Retinal pigment epithelial cell (primary cell): ENCODE results near the gene DCAF17.
A peak's percentile ranks its signal among the peaks of the same experiment; 100 is the strongest.

Experiments
- DNase-seq: peaks from one replicate; pipeline ENCODE4 v3.0.0-alpha.2; 2010; ENCODE audit warnings: low read depth
- H3K4me3 ChIP-seq: 2 replicates; pipeline ENCODE4 v1.5.1; 2011; ENCODE audit warnings: mild to moderate bottlenecking, low read length, control low read depth, moderate library complexity
- TF ChIP-seq, protein P1 (sequence below): conservative IDR thresholded peaks from 2 replicates; pipeline ENCODE4 v1.5.1; 2011; ENCODE audit warnings: low read depth, low read length, control low read depth, inconsistent platforms

DCAF17 gene, protein sequence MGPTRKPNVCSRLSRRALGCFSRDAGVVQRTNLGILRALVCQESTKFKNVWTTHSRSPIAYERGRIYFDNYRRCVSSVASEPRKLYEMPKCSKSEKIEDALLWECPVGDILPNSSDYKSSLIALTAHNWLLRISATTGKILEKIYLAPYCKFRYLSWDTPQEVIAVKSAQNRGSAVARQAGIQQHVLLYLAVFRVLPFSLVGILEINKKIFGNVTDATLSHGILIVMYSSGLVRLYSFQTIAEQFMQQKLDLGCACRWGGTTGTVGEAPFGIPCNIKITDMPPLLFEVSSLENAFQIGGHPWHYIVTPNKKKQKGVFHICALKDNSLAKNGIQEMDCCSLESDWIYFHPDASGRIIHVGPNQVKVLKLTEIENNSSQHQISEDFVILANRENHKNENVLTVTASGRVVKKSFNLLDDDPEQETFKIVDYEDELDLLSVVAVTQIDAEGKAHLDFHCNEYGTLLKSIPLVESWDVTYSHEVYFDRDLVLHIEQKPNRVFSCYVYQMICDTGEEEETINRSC

DNA sequence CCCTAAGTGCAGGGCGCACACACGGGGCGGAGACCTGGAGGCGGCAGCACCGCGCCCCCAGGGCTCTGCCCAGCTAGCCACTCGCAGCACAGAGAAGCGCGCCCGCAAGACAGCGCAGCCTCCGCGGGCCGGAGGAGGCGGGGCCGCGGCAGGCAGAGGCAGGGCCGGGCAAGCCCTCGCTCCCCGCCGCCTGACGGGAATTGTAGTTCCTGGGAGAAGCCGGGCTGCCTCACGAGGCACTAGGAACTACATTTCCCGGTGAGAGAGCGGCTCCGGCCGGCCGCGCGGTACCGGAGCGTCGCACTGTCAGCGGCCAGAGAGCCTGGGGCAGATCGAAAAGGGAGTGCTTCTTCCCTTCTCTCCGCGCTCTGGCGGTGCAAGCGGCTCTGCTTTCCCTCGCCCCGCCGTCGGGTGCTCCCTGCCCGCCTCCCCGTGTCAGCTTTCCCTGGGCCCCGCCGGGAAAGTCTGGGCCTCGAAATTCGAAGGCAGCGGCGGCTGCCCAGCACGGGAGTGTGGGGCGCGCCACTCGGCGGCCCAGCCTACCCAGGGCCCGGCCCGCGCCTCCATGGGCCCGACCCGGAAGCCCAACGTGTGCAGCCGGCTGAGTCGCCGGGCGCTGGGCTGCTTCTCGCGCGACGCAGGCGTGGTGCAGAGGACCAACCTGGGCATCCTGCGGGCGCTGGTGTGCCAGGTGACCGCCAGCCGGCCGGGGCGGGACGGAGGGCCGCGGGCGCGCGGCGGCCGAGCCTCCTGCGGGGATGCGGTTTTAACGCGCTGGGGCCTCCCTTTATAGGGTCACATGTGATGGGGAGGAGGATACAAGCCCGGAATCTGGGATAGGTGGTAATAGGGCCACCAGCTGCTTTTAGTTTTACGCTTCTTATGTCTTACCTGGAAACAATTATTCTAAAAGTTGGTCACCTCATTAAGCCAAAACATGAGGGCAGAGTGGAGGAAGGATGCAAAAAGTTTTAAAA is at the start of gene DCAF17:
TSS of gene DCAF17 (plus strand) at position 214 of the 977 bp plus-strand sequence. CDS start at position 566, 352 bp downstream.
- H3K4me3 ChIP-seq = peak within 1 kb of the TSS; percentile 89
- DNase-seq = peak; percentile 83
- TF ChIP-seq, protein P1, sequence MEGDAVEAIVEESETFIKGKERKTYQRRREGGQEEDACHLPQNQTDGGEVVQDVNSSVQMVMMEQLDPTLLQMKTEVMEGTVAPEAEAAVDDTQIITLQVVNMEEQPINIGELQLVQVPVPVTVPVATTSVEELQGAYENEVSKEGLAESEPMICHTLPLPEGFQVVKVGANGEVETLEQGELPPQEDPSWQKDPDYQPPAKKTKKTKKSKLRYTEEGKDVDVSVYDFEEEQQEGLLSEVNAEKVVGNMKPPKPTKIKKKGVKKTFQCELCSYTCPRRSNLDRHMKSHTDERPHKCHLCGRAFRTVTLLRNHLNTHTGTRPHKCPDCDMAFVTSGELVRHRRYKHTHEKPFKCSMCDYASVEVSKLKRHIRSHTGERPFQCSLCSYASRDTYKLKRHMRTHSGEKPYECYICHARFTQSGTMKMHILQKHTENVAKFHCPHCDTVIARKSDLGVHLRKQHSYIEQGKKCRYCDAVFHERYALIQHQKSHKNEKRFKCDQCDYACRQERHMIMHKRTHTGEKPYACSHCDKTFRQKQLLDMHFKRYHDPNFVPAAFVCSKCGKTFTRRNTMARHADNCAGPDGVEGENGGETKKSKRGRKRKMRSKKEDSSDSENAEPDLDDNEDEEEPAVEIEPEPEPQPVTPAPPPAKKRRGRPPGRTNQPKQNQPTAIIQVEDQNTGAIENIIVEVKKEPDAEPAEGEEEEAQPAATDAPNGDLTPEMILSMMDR = no peak

DNA sequence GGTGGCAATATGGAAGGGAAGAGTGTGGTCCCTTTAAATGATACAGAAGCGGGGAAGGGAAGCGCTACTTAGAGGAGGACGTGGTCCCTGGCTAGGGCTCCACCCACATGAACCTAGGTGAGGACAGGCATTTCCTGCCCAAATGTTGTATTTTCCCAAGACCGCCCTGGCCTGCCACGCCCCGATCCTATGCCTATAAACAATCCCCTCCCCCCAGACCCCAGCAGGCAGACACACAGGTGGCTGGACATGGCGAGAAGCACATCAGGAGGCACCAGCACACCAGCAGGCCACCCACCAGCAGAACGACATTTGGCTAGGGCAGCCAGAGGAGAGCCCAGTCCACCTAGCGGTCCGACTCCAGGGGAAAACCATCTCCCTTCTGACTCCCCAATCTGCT is 47.4 kb upstream of the DCAF17 start:
- TF ChIP-seq, protein P1 = no peak
- H3K4me3 ChIP-seq = no peak overlapping the region
- no peak for DNase-seq

DNA sequence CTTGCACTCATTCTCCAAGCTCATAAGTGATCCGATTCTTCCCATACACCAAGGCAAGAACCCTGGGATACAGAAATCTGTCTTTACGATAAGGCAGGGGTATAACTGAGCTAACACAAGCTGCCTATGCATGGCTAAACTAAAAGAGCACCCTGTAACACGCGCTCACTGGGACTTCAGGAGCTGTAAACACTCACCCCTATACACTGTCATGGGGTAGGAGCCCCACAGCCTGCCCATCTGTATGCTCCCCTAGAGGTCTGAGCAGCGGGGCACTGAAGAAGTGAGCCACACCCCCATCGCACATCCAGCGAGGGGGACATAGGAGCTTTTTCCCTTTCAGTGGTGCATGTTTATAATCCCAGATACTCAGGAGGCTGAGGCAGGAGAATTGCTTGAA is 47.0 kb upstream of the DCAF17 start:
- no peak overlapping the region for H3K4me3 ChIP-seq
- DNase-seq = no peak
- TF ChIP-seq, protein P1 = no peak

- DNase-seq = no peak
- no peak overlapping the region for H3K4me3 ChIP-seq
Measured at GRCh38 chr2:171389325-171389724, 44.7 kb upstream of the DCAF17 start.

DNA sequence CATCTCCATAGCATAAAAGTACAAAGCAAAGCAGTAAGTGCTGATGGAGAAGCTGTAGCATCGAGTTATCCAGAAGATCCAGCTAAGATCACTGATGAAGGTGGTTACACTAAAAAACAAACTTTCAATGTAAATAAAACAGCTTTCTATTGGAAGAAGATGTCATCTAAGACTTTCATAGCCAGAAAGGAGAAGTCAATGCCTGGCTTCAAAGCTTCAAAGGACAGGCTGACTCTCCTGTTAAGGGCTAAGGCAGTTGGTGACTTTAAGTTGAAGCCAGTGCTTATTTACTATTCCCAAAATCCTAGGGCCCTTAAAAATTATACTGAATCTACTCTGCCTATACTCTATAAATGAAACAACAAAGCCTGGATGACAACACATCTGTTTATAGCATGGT is 44.2 kb upstream of the DCAF17 start:
- DNase-seq = no peak
- TF ChIP-seq, protein P1 = no peak
- H3K4me3 ChIP-seq = no peak overlapping the region

More at GRCh38 chr2:171389325-171389724, 44.7 kb upstream of the DCAF17 start:
- TF ChIP-seq, protein P1 = no peak

- TF ChIP-seq, protein P1 = no peak
- peak; percentile 86 for DNase-seq
- H3K4me3 ChIP-seq = no peak overlapping the region
Measured at GRCh38 chr2:171390941-171391516, 43.0 kb upstream of the DCAF17 start.
